ENCODE measurements around the gene HK2.
"Not testable (repeated sequence)": the region's sequence is repeated elsewhere in the genome, so short reads cannot be mapped to it uniquely, and the experiment has no call there.

HK2 gene

GRCh38 chr2:74845217-74845751 is 11.4 kb downstream of the HK2 start:
- Mint-ChIP-seq H3K4me3 (peak overlapping the region; percentile 71), H3K27ac (peak overlapping the region; percentile 70), H3K36me3 (ENCODE audit: low read depth) (peaks cover 19% of the 10 kb centered on the region), H3K27me3 (ENCODE audit: low read depth) (no peaks in the 10 kb centered on the region), H3K9me3 (no peaks in the 10 kb centered on the region), H3K4me1 (ENCODE audit: low read depth) (peaks cover 79% of the 10 kb centered on the region)
- peak; percentile 37 for DNase-seq (ENCODE audit: low spot score)

GRCh38 chr2:74845991-74846390 is 12.1 kb downstream of the HK2 start:
- peak overlapping the region; percentile 53 for H3K4me3 Mint-ChIP-seq
- H3K27ac Mint-ChIP-seq: peak overlapping the region; percentile 71
- H3K4me1 Mint-ChIP-seq (ENCODE audit: low read depth): peaks cover 75% of the 10 kb centered on the region

DNA sequence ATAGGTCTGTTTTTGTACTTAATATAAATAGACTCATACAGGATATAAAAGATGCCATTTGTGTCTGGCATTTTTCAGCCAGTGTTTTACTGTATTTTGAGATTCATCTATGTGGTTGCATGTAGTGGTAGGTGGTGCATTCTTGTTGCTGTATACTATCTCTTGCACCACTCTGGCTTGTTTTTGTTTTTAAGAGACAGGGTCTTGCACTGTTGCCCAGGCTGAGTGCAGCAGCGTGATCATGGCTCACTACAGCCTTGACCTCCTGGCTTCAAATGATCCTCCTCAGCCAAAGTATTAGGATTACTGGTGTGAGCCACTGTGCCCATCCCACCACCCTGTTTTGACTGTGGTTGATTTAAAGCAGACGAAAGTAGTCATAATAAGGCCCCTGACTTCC is 12.6 kb downstream of the HK2 start:
- Mint-ChIP-seq H3K27me3 (ENCODE audit: low read depth) (no peaks in the 10 kb centered on the region), H3K27ac (peak overlapping the region; percentile 71), H3K4me3 (peak overlapping the region; percentile 53), H3K36me3 (ENCODE audit: low read depth) (peaks cover 11% of the 10 kb centered on the region), H3K9me3 (no peaks in the 10 kb centered on the region), H3K4me1 (ENCODE audit: low read depth) (peaks cover 72% of the 10 kb centered on the region)
- DNase-seq (ENCODE audit: low spot score): no peak

More at GRCh38 chr2:74845991-74846390, 12.1 kb downstream of the HK2 start:
- no peaks in the 10 kb centered on the region for H3K27me3 Mint-ChIP-seq (ENCODE audit: low read depth)
- H3K36me3 Mint-ChIP-seq (ENCODE audit: low read depth): peaks cover 15% of the 10 kb centered on the region
- no peak for DNase-seq (ENCODE audit: low spot score)
- H3K9me3 Mint-ChIP-seq: no peaks in the 10 kb centered on the region

DNA sequence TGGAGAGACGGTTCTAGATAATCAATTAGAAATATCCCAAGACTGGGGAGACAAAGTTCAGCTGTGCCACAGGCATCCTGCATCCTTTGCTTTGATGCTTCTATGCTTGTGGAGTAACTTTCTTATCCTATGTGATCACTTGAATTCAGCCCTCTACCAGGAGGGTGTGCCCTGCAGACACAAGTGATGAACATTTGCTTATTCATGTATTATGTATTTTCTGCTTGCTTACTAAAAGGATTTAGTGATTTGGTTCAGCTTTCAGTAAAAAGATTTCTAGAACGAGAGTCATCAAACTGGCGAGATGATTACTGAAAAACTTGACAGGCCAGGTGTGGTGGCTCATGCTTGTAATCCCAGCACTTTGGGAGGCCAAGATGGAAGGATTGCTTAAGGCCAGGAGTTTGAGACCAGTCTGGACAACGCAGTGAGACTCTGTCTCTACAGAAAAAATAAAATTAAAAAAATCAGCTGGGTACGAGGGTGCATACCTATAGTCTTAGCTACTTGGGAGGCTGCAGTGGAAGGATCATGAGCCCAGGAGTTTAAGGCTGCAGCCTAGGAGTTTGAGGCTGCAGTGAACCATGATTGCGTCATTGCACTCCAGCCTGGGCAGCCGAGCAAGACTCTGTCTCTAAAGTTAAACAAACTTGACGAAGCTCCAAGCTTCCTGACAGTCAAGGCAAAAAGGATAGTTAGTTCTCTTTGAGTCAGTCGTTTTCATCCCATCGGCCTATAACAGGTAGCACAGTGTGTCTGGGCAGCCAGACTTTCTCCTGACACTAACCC is 13.3 kb downstream of the HK2 start:
- peaks cover 68% of the 10 kb centered on the region for H3K4me1 Mint-ChIP-seq (ENCODE audit: low read depth)
- H3K36me3 Mint-ChIP-seq (ENCODE audit: low read depth): peaks cover 11% of the 10 kb centered on the region
- DNase-seq (ENCODE audit: low spot score): no peak
- H3K27me3 Mint-ChIP-seq (ENCODE audit: low read depth): no peaks in the 10 kb centered on the region
- no peak overlapping the region for H3K4me3 Mint-ChIP-seq
- no peaks in the 10 kb centered on the region for H3K9me3 Mint-ChIP-seq
- H3K27ac Mint-ChIP-seq: peak overlapping the region; percentile 43

DNA sequence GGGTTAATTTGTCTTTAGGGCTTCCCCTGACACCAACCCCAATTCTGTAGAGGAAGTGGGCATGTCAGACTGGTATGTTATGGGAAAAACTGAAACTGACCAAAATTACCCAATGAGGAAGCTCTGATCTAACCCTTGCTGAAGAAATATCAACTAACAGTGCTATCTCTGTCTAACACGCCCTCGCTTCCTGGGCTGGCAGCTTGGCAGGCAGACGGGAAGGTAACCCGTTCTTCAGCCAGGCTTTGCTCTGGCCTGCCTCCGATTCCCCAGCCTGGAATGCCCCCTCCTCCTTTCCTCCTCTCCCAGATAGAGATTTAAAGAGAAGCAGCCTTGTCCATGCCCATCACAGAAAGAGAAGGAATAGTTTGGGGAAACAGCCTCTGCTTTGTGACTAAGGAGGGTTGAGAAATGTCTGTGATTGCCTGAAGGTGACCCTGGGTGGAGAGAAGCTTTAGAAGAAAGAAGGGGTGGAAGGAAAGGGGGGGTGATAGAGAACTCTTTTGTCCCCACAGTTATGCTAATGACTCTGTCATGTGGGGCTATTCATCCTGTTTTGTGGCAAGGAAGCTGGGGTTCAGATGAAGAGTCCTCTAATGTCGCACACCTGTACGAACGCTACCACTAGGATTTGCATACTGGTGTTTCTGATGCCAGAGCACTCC is 15.4 kb downstream of the HK2 start:
- Mint-ChIP-seq H3K27me3 (ENCODE audit: low read depth) (no peaks in the 10 kb centered on the region), H3K4me1 (ENCODE audit: low read depth) (peaks cover 57% of the 10 kb centered on the region), H3K4me3 (peak overlapping the region; percentile 86), H3K36me3 (ENCODE audit: low read depth) (peaks cover 15% of the 10 kb centered on the region), H3K27ac (peak overlapping the region; percentile 94), H3K9me3 (no peaks in the 10 kb centered on the region)
- DNase-seq (ENCODE audit: low spot score): peak; percentile 31

- no peak overlapping the region for H3K4me3 Mint-ChIP-seq
- peaks cover 19% of the 10 kb centered on the region for H3K36me3 Mint-ChIP-seq (ENCODE audit: low read depth)
- peaks cover 52% of the 10 kb centered on the region for H3K4me1 Mint-ChIP-seq (ENCODE audit: low read depth)
- no peaks in the 10 kb centered on the region for H3K9me3 Mint-ChIP-seq
- DNase-seq (ENCODE audit: low spot score): no peak
- peak overlapping the region; percentile 51 for H3K27ac Mint-ChIP-seq
- no peaks in the 10 kb centered on the region for H3K27me3 Mint-ChIP-seq (ENCODE audit: low read depth)
Observed at GRCh38 chr2:74850496-74851190, 16.7 kb downstream of the HK2 start.

- DNase-seq (ENCODE audit: low spot score): no peak
- no peaks in the 10 kb centered on the region for H3K9me3 Mint-ChIP-seq
- H3K27ac Mint-ChIP-seq: no peak overlapping the region
- peaks cover 24% of the 10 kb centered on the region for H3K36me3 Mint-ChIP-seq (ENCODE audit: low read depth)
- peaks cover 48% of the 10 kb centered on the region for H3K4me1 Mint-ChIP-seq (ENCODE audit: low read depth)
- H3K4me3 Mint-ChIP-seq: no peak overlapping the region
- no peaks in the 10 kb centered on the region for H3K27me3 Mint-ChIP-seq (ENCODE audit: low read depth)
Observed at GRCh38 chr2:74851191-74851566, 17.3 kb downstream of the HK2 start.

DNA sequence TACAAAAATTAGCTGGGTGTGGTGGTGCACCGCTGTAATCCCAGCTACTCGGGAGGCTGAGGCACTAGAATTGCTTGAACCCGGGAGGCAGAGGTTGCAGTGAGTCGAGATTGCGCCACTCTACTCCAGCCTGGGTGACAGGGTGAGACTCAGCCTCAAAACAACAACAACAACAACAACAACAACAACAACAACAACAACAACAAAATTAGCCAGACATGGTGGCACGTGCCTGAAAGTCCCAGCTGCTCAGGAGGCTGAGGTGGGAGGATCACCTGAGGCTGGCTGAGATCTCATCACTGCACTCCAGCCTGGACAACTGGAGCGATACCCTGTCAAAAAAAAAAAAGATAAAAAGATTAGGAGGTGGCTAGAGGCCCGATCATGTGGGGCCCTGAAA is 19.4 kb downstream of the HK2 start:
- H3K4me3 Mint-ChIP-seq; H3K9me3 Mint-ChIP-seq; DNase-seq (ENCODE audit: low spot score); H3K27me3 Mint-ChIP-seq (ENCODE audit: low read depth); H3K27ac Mint-ChIP-seq: not testable (repeated sequence)
- peaks cover 42% of the 10 kb centered on the region for H3K4me1 Mint-ChIP-seq (ENCODE audit: low read depth)
- peaks cover 32% of the 10 kb centered on the region for H3K36me3 Mint-ChIP-seq (ENCODE audit: low read depth)

DNA sequence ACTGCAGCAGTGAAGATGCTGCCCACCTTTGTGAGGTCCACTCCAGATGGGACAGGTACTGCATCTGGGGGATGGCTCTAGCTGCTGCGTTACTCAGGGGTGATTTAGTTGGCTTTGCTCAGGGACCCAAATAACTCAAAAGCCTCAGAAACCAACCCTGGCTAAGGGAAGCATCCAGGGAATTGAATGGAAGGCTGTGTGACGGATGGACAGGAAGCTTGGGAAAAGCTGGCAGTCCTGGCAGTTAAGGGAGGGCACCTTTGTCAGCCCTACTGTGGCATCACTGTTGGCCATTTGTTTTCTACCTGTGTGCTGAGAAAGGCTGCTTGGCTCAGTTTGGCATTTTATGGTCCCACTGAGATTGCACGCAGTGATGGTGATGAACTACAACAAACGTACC is 20.5 kb downstream of the HK2 start:
- Mint-ChIP-seq H3K36me3 (ENCODE audit: low read depth) (peaks cover 32% of the 10 kb centered on the region), H3K27ac (no peak overlapping the region), H3K4me3 (no peak overlapping the region), H3K9me3 (no peaks in the 10 kb centered on the region), H3K4me1 (ENCODE audit: low read depth) (peaks cover 32% of the 10 kb centered on the region), H3K27me3 (ENCODE audit: low read depth) (no peaks in the 10 kb centered on the region)
- DNase-seq (ENCODE audit: low spot score): no peak

DNA sequence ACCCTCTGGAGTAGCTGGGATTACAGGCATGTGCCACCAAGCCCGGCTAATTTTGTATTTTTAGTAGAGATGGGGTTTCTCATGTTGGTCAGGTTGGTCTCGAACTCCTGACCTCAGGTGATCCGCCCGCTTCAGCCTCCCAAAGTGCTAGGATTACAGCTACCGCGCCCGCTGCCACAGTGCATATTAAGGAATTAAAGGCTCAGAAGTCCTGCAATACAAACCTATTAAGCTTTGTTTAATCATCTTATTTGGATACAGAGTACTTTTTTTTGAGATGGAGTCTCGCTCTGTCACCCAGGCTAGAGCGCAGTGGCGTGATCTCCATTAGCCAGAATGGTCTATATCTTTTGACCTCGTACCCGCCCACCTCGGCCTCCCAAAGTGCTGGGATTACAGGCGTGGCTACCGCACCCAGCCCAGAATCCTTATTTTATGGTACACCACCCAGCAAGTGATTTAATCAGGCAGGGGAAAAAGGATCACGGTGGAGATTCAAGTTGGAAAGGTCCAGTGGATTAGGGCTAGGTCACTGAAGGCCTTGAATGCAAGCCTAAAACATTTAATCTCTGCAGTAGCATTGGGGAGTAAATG is 21.3 kb downstream of the HK2 start:
- Mint-ChIP-seq H3K36me3 (ENCODE audit: low read depth) (peaks cover 35% of the 10 kb centered on the region), H3K4me1 (ENCODE audit: low read depth) (peaks cover 24% of the 10 kb centered on the region)
- not testable (repeated sequence) for H3K27ac Mint-ChIP-seq; H3K4me3 Mint-ChIP-seq; DNase-seq (ENCODE audit: low spot score); H3K27me3 Mint-ChIP-seq (ENCODE audit: low read depth); H3K9me3 Mint-ChIP-seq

- Mint-ChIP-seq H3K27me3 (ENCODE audit: low read depth) (no peaks in the 10 kb centered on the region), H3K4me3 (no peak overlapping the region), H3K4me1 (ENCODE audit: low read depth) (peaks cover 21% of the 10 kb centered on the region), H3K36me3 (ENCODE audit: low read depth) (peaks cover 35% of the 10 kb centered on the region), H3K27ac (no peak overlapping the region), H3K9me3 (no peaks in the 10 kb centered on the region)
- DNase-seq (ENCODE audit: low spot score): no peak
Observed at GRCh38 chr2:74856004-74856578, 22.2 kb downstream of the HK2 start.

DNA sequence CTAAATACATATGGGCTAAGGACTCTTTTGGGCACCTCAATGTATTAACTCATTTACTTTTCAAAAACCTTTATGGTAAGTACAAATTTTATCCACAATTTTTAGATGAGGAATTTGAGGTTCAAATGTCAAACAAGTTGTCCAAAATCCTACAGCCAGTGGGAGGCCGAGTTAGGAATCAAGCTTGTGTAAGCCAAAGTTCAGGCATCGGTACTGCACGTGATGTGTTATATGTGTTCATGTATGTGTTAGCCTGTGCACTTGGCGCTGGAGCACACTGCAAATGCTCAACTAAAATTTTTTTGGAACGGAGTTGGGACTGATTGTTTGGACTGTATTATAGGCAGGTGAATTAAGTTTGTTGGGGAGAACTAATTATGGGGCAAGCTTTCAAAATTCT is 22.7 kb downstream of the HK2 start:
- Mint-ChIP-seq H3K4me1 (ENCODE audit: low read depth) (peaks cover 19% of the 10 kb centered on the region), H3K27ac (peak overlapping the region; percentile 50)

DNA sequence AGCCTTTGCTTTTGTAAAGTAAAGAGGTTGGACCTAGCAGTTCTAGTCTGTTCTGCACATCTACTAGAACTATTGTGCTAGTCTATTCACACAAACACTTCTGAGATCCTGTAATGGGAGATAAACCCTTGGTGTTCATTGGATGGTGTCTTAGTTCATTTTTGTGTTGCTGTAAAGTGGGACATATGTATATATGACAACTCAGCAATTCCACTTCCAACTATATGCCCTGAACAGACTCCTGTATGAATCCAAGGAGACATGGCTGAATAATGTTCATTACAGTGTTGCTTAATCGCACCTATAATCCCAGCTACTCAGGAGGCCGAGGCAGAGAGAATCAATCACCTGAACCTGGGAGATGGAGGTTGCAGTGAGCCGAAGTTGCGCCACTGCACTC is 23.3 kb downstream of the HK2 start:
- Mint-ChIP-seq H3K4me1 (ENCODE audit: low read depth) (peaks cover 24% of the 10 kb centered on the region), H3K9me3 (no peaks in the 10 kb centered on the region), H3K27ac (no peak overlapping the region), H3K4me3 (no peak overlapping the region), H3K36me3 (ENCODE audit: low read depth) (peaks cover 35% of the 10 kb centered on the region), H3K27me3 (ENCODE audit: low read depth) (no peaks in the 10 kb centered on the region)
- DNase-seq (ENCODE audit: low spot score): no peak

More for the DNA sequence above, 22.7 kb downstream of the HK2 start:
- H3K27me3 Mint-ChIP-seq (ENCODE audit: low read depth): no peaks in the 10 kb centered on the region
- H3K9me3 Mint-ChIP-seq: no peaks in the 10 kb centered on the region
- H3K4me3 Mint-ChIP-seq: no peak overlapping the region
- no peak for DNase-seq (ENCODE audit: low spot score)
- H3K36me3 Mint-ChIP-seq (ENCODE audit: low read depth): peaks cover 35% of the 10 kb centered on the region
